H1 (cell line): ENCODE results near the gene HOXA13. TPM values are rescaled to one million over a fixed set of nuclear protein-coding genes. Genes with fewer than 3 reads are reported as not detected.
A peak's percentile ranks its signal among the peaks of the same experiment; 100 is the strongest.

Experiments used
- CTCF ChIA-PET: fragments of 300-600 bp; sonication (Branson Sonifier 250); formaldehyde crosslinking; loops from one replicate; lab custom pipeline; 2021; ENCODE audit not compliant: partially characterized antibody; lab: Charles Lee
- POLR2A ChIA-PET: fragments of 300-600 bp; sonication (Branson Sonifier 250); formaldehyde crosslinking; loops from one replicate; lab custom pipeline; 2021; ENCODE audit warnings: inconsistent platforms; ENCODE audit not compliant: partially characterized antibody; lab: Charles Lee
- DNase-seq, 2 experiments: peaks; one replicate each; pipeline versions ENCODE4 v3.0.0 to v3.0.0-alpha.2; 2010 to 2022; ENCODE audit warnings: low spot score in 2 of 2, low read depth in 1 of 2, mixed read lengths in 1 of 2
- FAIRE-seq: peaks from 2 replicates; lab custom pipeline; 2011; peaks lifted over from hg19 to GRCh38; lab: Jason Lieb, UNC
- H2AFZ ChIP-seq: 2 replicates; pipeline ENCODE4 v1.8.1; 2012; ENCODE audit warnings: low read length, inconsistent platforms
- H2AK5ac ChIP-seq: 2 replicates; pipeline ENCODE4 v1.6.1; 2013; ENCODE audit warnings: low read depth, low read length
- H2BK120ac ChIP-seq: replicated peaks from 2 replicates; pipeline ENCODE3; 2013; ENCODE audit warnings: low read depth, low read length, inconsistent platforms
- H2BK12ac ChIP-seq: 2 replicates; pipeline ENCODE4 v1.6.1; 2013; ENCODE audit warnings: low read depth, low read length
- H2BK15ac ChIP-seq: 2 replicates; pipeline ENCODE4 v1.6.1; 2013; ENCODE audit warnings: low read length
- H2BK20ac ChIP-seq: 2 replicates; pipeline ENCODE4 v1.6.1; 2013; ENCODE audit warnings: low read length
- H2BK5ac ChIP-seq: 2 replicates; pipeline ENCODE4 v1.6.1; 2013; ENCODE audit warnings: low read depth, low read length
- H3K14ac ChIP-seq: 2 replicates; pipeline ENCODE4 v1.6.1; 2013; ENCODE audit warnings: inconsistent platforms; ENCODE audit not compliant: insufficient read length
- H3K18ac ChIP-seq: 2 replicates; pipeline ENCODE4 v1.6.1; 2013; ENCODE audit warnings: low read length; ENCODE audit errors: extremely low read depth
- H3K23ac ChIP-seq: 2 replicates; pipeline ENCODE4 v1.6.1; 2013; ENCODE audit warnings: inconsistent platforms; ENCODE audit not compliant: insufficient read length
- H3K23me2 ChIP-seq: 2 replicates; pipeline ENCODE4 v1.6.1; 2013; ENCODE audit warnings: low read depth, low read length
- H3K27ac ChIP-seq: 2 replicates; pipeline ENCODE4 v1.6.1; 2011; ENCODE audit warnings: low read depth, low read length, inconsistent platforms
- H3K27me3 ChIP-seq, 4 experiments: replicated peaks in 1 of 4; 1 replicate in 1 of 4; 2 replicates in 3 of 4; pipeline versions ENCODE4 v1.6.1 to v1.8.1; 2011 to 2013; ENCODE audit warnings: low read length in 3 of 4, mild to moderate bottlenecking in 3 of 4, inconsistent platforms in 2 of 4, mixed read lengths in 2 of 4, moderate library complexity in 1 of 4; ENCODE audit not compliant: control insufficient read depth in 3 of 4, insufficient read depth in 3 of 4; ENCODE audit errors: extremely low read depth in 1 of 4
- H3K36me3 ChIP-seq, 4 experiments: 2 replicates each; pipeline versions ENCODE4 v1.6.1 to v1.8.1; 2011 to 2013; ENCODE audit warnings: mild to moderate bottlenecking in 4 of 4, low read length in 3 of 4, moderate library complexity in 2 of 4, control low read depth in 1 of 4, inconsistent platforms in 1 of 4; ENCODE audit not compliant: insufficient read depth in 4 of 4, control insufficient read depth in 2 of 4
- H3K4ac ChIP-seq: replicated peaks from 2 replicates; pipeline ENCODE3; 2013; ENCODE audit warnings: low read length, low read depth, mixed read lengths, inconsistent platforms; ENCODE audit not compliant: insufficient read length
- H3K4me1 ChIP-seq, 4 experiments: replicated peaks in 1 of 4; 1 replicate in 1 of 4; 2 replicates in 3 of 4; pipeline versions ENCODE4 v1.6.1 to v1.8.1; 2011 to 2013; ENCODE audit warnings: low read length in 3 of 4, inconsistent platforms in 2 of 4, mixed read lengths in 1 of 4; ENCODE audit not compliant: insufficient read depth in 4 of 4, control insufficient read depth in 3 of 4
- H3K4me2 ChIP-seq, 2 experiments: 2 replicates each; pipeline versions ENCODE4 v1.6.1 to v1.8.1; 2011 to 2013; ENCODE audit warnings: low read depth in 2 of 2, low read length in 2 of 2, control low read depth in 1 of 2, inconsistent platforms in 1 of 2, mild to moderate bottlenecking in 1 of 2; ENCODE audit not compliant: insufficient read depth in 1 of 2
- H3K4me3 ChIP-seq, 4 experiments: fragments of 200-600, 300-600 bp in 1 of 4; sonication (generic), shearing (Covaris generic), sonication (Bioruptor Twin) in 1 of 4; 2 replicates each; pipeline versions ENCODE4 v1.5.1 to v1.8.1; 2011 to 2016; ENCODE audit warnings: low read length in 4 of 4, low read depth in 3 of 4, control low read depth in 2 of 4, inconsistent platforms in 2 of 4, mild to moderate bottlenecking in 2 of 4, mixed read lengths in 1 of 4, moderate library complexity in 1 of 4; ENCODE audit not compliant: insufficient read depth in 2 of 4; ENCODE audit errors: extremely low read depth in 1 of 4
- H3K56ac ChIP-seq: replicated peaks from 2 replicates; pipeline ENCODE3; 2013; ENCODE audit warnings: low read depth, mild to moderate bottlenecking, mixed read lengths, low read length, inconsistent platforms; ENCODE audit not compliant: insufficient read length
- H3K79me1 ChIP-seq: 2 replicates; pipeline ENCODE4 v1.6.1; 2013; ENCODE audit warnings: low read depth, low read length, control low read depth
- H3K79me2 ChIP-seq, 2 experiments: 2 replicates each; pipeline versions ENCODE4 v1.6.1 to v1.8.1; 2012 to 2013; ENCODE audit warnings: low read length in 2 of 2, mild to moderate bottlenecking in 2 of 2, inconsistent platforms in 1 of 2; ENCODE audit not compliant: insufficient read depth in 2 of 2, control insufficient read depth in 1 of 2
- H3K9ac ChIP-seq, 4 experiments: replicated peaks in 1 of 4; 1 replicate in 1 of 4; 2 replicates in 3 of 4; pipeline versions ENCODE4 v1.6.1 to v1.8.1; 2011 to 2013; ENCODE audit warnings: low read depth in 3 of 4, low read length in 3 of 4, control low read depth in 2 of 4, mild to moderate bottlenecking in 2 of 4, moderate library complexity in 2 of 4, inconsistent platforms in 1 of 4; ENCODE audit errors: extremely low read depth in 1 of 4
- H3K9me3 ChIP-seq, 2 experiments: 2 replicates each; pipeline versions ENCODE4 v1.6.1 to v1.8.1; 2012 to 2013; ENCODE audit warnings: mild to moderate bottlenecking in 2 of 2, moderate library complexity in 2 of 2, control low read depth in 1 of 2, inconsistent platforms in 1 of 2, low read depth in 1 of 2, low read length in 1 of 2, mixed read lengths in 1 of 2; ENCODE audit not compliant: insufficient read depth in 2 of 2
- H4K20me1 ChIP-seq, 2 experiments: replicated peaks in 1 of 2; 2 replicates each; pipeline versions ENCODE3 to v1.8.1; 2011 to 2013; ENCODE audit warnings: inconsistent platforms in 2 of 2, low read length in 2 of 2, mild to moderate bottlenecking in 1 of 2; ENCODE audit not compliant: insufficient read depth in 2 of 2, control insufficient read depth in 1 of 2
- H4K5ac ChIP-seq: 2 replicates; pipeline ENCODE4 v1.6.1; 2013; ENCODE audit warnings: low read length, low read depth, mixed read lengths, inconsistent platforms; ENCODE audit not compliant: insufficient read length
- H4K8ac ChIP-seq: 2 replicates; pipeline ENCODE4 v1.8.0; 2013; ENCODE audit warnings: mild to moderate bottlenecking, moderate library complexity, low read length, inconsistent platforms; ENCODE audit not compliant: insufficient read depth; ENCODE audit errors: extremely low read depth
- H4K91ac ChIP-seq: replicated peaks from 2 replicates; pipeline ENCODE3; 2013; ENCODE audit warnings: low read length, mixed read lengths, inconsistent platforms; ENCODE audit not compliant: insufficient read length
- BRCA1 ChIP-seq: IDR thresholded peaks from 2 replicates; pipeline ENCODE4 v1.6.1; 2012; ENCODE audit warnings: low read depth, low read length, improper control_type of control experiment
- EZH2 ChIP-seq: fragments of 200-600 bp; sonication (generic); IDR thresholded peaks from 2 replicates; pipeline ENCODE4 v1.7.1; 2012; ENCODE audit warnings: low read depth, mild to moderate bottlenecking, moderate library complexity, low read length, inconsistent platforms; ENCODE audit not compliant: severe bottlenecking
- RNF2 ChIP-seq: fragments of 200-900, 300-1000 bp; sonication (generic); IDR thresholded peaks from 2 replicates; pipeline ENCODE4 v1.7.1; 2016; ENCODE audit warnings: borderline replicate concordance, low read depth, mild to moderate bottlenecking, antibody characterized with exemption, low read length; ENCODE audit not compliant: poor library complexity, severe bottlenecking; ENCODE audit errors: missing control alignments
- SUZ12 ChIP-seq: fragments of 200-600 bp; sonication (generic); IDR thresholded peaks from 2 replicates; pipeline ENCODE4 v1.6.1; 2012; ENCODE audit warnings: mild to moderate bottlenecking, inconsistent platforms, low read length, moderate library complexity, mixed read lengths
- WGBS, 2 experiments: shearing (Covaris generic) in 1 of 2; methylation state at CpG; one replicate each; pipeline versions ENCODE4 v1.1.6 to v1.1.7; 2013 to 2015; ENCODE audit warnings: low lambda C conversion rate in 2 of 2, mixed read lengths in 2 of 2, inconsistent platforms in 1 of 2, low coverage in 1 of 2, missing lambda C conversion rate in 1 of 2; ENCODE audit not compliant: insufficient replicate concordance in 2 of 2, insufficient coverage in 1 of 2, insufficient read length in 1 of 2; ENCODE audit errors: extremely low coverage in 1 of 2, missing lambda C conversion rate in 1 of 2; 5-methylcytosine and 5-hydroxymethylcytosine counted together
- polyA plus RNA-seq, 7 experiments: library from polyadenylated mRNA; depleted of rRNA in 3 of 7; stranded (reverse) in 5 of 7; unstranded in 2 of 7; fragments of >200 nt in 5 of 7; fragments of 200-250 nt in 2 of 7; gene quantifications; 1 replicate in 5 of 7; 2 replicates in 1 of 7; 4 replicates in 1 of 7; pipeline versions ENCODE4 v1.2.1 to v1.2.3, GENCODE V29; 2011 to 2013; ENCODE audit warnings: missing spikeins in 2 of 7, mixed read lengths in 2 of 7
- total RNA-seq: library from RNA; stranded (reverse); fragmentation: NEBNext Ultra II Directional; extraction: Animal tissue kit (Norgen Biotek cat#: 25700); gene quantifications from 2 replicates; pipeline ENCODE4 v1.2.1, GENCODE V29; 2021

HOXA13 gene
- total and polyA plus RNA-seq, 2 of the 8 experiments (the other 6 are each of a cell fraction or from before 2014, with no cell fraction given) = not detected

GRCh38 chr7:27168265-27168947 lies 31.5 kb downstream of the HOXA13 start:
- no peak overlapping the region for H4K91ac ChIP-seq
- H4K8ac ChIP-seq = peak overlapping the region; percentile 72
- H3K27me3 ChIP-seq = peaks cover 95 to 100% (median 100%) of the 10 kb centered on the region in 4 experiments
- no peaks in the 10 kb centered on the region for H3K79me2 ChIP-seq
- H2BK15ac ChIP-seq = peak overlapping the region; percentile 46; the same call in 1 of the 2 replicates
- H3K27ac ChIP-seq = no peak overlapping the region
- FAIRE-seq = no peak
- TF ChIP-seq EZH2 = peak; percentile 78
- peak; percentile 69 for TF ChIP-seq SUZ12
- TF ChIP-seq BRCA1 = no peak
- peak; percentile 69 for TF ChIP-seq RNF2
- DNase-seq = no peak
- H4K5ac ChIP-seq = no peak overlapping the region
- no peak overlapping the region for H2BK5ac ChIP-seq
- no peak overlapping the region for H2AFZ ChIP-seq
- H2BK120ac ChIP-seq = no peak overlapping the region
- H3K4me2 ChIP-seq = no peak overlapping the region
- ChIA-PET POLR2A (no interaction called here), CTCF (interaction anchor here (0.7 to 5.2 kb wide), 11 partner anchors 9 to 487 kb away, joined by 3 to 29 read pairs (median 4); partner anchors contain the start of genes HOXA3 and HOXA5)
- H3K18ac ChIP-seq = no peak overlapping the region
- no peak overlapping the region for H3K4ac ChIP-seq
- H3K79me1 ChIP-seq = no peaks in the 10 kb centered on the region
- H2BK12ac ChIP-seq = 0 out of 2 replicates have a peak overlapping the region, but pooled peaks have one; percentile 39
- H3K4me1 ChIP-seq = peaks cover 0 to 8% (median 1%) of the 10 kb centered on the region in 4 experiments; a peak in 4 of 7 replicates
- H3K9ac ChIP-seq = no peak overlapping the region
- H3K9me3 ChIP-seq = peaks cover 0 to 6% of the 10 kb centered on the region in 2 experiments; a peak in 1 of 4 replicates
- no peak overlapping the region for H3K23ac ChIP-seq
- peaks cover 27 to 46% of the 10 kb centered on the region in 2 experiments for H4K20me1 ChIP-seq
- no peak overlapping the region; the same call in 1 of the 2 replicates for H2BK20ac ChIP-seq
- H2AK5ac ChIP-seq = peak overlapping the region; percentile 75; the same call in 1 of the 2 replicates
- no peaks in the 10 kb centered on the region for H3K23me2 ChIP-seq
- H3K56ac ChIP-seq = no peak overlapping the region
- peaks cover 0 to 21% (median 0%) of the 10 kb centered on the region in 4 experiments; a peak in 1 of 8 replicates for H3K36me3 ChIP-seq
- 18% methylated on average over 24 of the region's 25 CpGs; no CpG with 5 or more reads in 1 of the 2 experiments for WGBS, 2 experiments
- no peak overlapping the region for H3K4me3 ChIP-seq
- H3K14ac ChIP-seq = no peak overlapping the region
